ENCODE data around the gene SHISA6.

Gene SHISA6

DNA sequence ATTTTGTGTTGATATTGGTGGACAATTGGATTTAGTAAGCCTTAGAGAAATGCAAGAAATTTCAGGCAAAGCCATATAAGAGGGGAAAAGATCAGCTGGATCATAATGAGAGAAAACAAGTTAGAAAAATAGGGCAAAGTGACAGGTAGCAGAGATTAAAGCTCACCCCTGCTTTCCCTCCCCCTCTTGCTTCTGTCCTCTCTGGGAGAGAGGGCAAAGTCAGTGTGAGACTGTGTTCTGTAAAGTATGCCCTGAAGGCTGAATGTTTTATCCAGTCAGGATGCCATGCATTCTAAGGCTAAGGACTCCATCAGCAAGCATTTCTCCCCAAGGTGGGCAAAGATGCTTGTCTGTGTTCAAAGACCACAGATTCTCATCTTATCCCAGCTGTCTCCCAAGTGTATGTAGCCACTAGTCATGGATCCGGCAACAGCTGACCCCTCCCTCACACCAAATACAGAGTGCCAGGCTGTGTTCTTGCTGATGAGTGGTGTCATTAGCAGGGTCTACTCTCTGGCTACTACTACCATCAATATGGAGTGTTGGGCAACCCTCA lies 221.1 kb downstream of the SHISA6 start:
- no peak for DNase-seq

DNA sequence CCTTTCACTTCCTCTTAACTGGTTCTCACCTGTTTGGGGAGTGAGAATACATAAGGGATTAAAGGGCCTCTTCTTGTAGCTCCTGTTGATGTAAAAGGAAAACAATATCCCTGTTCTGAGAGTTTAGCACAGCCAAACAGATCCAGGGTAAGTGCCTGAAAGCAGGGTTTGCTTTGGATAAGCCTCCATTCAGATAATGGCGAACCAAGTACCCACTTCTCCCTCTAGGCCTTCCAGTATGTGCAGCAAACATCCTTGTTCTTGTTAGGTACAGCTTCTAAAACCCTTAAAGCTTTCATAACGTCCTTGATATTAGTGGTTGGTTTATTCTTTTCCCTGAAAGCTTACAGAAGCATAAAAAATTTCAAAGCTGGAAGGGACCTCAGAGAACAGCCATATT lies 226.6 kb downstream of the SHISA6 start:
- DNase-seq, result no peak

GRCh38 chr17:11485336-11486100 lies 244.5 kb downstream of the SHISA6 start:
- DNase-seq, result no peak

- no peak for DNase-seq
Measured at GRCh38 chr17:11486101-11486867, 245.3 kb downstream of the SHISA6 start.

DNA sequence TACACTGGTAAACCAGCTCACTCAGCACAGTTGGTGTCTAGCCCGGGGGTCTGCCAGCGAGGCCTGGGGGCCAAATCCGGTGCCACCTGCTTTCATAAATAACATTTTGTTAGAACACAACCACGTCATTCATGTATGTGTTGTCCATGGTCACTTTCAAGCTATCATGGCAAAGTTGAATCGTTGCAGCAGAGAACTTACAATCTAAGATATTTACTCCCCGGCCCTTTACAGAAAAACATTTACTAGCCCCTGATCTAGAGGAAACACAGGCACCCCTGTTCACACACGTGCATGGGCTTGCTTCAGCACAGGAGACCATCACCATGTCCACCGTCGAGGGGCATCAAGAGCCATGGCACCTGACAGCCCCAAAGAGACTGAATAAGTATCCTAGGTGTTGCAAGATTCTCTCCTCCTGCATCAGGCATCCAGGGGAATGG lies 245.9 kb downstream of the SHISA6 start:
- DNase-seq, result no peak

GRCh38 chr17:11487469-11487868 lies 246.5 kb downstream of the SHISA6 start:
- no peak for DNase-seq

DNA sequence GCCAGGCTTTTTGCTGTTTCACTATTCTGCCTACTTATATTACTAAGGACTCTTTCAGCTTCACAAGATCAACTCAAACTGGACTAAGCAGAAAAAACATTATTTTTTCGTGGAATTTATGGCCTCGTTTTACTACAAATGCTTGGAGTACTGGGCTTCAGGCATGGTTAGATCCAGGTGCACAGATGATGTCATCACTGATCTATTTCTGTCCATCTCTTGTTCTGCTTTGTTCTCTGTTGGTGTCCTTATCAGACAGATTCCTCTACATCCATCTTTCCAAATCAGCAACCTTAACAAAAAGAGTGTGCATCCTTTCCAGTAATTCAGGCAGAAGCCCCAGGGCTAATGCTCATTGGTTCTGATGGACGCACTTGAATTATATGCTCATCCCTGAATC lies 247.4 kb downstream of the SHISA6 start:
- no peak for DNase-seq

DNA sequence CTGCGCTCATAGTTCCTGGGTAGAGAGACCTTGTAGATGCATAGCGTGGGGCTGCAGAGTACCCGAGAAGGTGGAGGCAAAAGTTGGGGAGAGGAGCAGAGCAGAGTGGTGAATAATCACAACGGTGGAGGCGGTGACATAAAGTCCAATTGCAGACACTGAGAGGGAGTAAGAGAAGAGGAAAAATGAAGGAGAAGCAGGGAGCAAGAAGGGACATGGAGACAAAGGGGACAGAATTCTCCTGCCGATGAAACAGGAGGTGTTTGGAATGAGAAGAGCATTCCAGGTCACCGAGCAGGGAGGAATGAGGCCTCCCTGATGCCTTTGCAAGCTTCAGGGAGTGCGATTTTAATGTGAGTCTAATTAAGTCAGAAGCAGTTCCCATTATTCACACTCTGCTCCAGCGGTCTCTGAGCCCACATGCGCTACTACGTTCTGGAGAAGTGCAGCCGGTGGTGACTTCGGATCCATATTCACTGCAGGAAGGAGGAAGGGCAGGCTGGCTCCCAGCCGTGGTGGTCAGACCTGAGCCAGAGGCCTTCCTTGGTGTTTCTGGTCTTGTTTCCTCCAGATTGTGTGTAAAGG lies 249.2 kb downstream of the SHISA6 start:
- DNase-seq, result no peak

- no peak for DNase-seq
Measured at GRCh38 chr17:11492511-11492910, 251.5 kb downstream of the SHISA6 start.

- no peak for DNase-seq
Measured at GRCh38 chr17:11493936-11494335, 252.9 kb downstream of the SHISA6 start.

DNA sequence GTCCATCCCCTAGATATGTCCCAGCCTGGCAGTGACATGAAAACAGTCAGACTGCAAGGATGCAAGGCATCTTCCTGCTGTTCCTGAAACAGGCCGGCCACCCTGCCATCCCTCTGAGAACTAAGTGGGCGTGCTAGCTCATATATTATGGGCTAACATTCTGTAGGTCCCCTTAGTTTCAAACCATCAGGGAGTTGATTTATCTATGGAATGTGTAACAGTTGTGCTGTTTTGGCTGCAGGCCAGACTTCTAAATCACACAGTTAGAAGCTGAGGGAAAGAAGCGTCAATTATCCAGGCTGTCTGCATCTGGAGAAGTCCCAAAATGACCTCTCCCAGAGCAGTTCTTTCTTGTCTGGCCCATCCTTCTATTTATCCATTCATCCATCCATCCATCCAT lies 254.6 kb downstream of the SHISA6 start:
- DNase-seq, result no peak

DNA sequence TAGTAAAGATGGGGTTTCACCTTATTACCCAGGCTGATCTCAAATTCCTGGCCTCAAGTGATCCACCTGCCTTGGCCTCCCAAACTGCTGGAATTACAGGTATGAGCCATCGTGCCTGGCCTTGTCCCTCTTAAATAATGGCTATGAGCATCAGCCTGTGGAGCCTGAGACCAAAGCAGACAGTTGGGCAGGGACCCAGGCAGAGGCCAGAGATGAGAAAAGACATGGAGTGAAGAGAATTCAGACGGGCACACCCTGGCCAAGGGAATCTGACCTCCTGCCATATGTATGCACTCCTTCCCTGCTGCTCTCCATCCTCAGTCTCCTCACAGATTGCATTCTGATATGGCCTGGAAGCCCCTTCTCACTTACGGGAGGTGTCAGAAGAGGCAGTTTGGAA lies 258.9 kb downstream of the SHISA6 start:
- no peak for DNase-seq

- no peak for DNase-seq
Measured at GRCh38 chr17:11503308-11504035, 262.5 kb downstream of the SHISA6 start.

- no peak for DNase-seq
Measured at GRCh38 chr17:11506635-11507034, 265.6 kb downstream of the SHISA6 start.

- DNase-seq, result no peak
Measured at GRCh38 chr17:11511696-11512095, 270.7 kb downstream of the SHISA6 start.

- DNase-seq, result no peak
Measured at GRCh38 chr17:11514565-11514964, 273.6 kb downstream of the SHISA6 start.

DNA sequence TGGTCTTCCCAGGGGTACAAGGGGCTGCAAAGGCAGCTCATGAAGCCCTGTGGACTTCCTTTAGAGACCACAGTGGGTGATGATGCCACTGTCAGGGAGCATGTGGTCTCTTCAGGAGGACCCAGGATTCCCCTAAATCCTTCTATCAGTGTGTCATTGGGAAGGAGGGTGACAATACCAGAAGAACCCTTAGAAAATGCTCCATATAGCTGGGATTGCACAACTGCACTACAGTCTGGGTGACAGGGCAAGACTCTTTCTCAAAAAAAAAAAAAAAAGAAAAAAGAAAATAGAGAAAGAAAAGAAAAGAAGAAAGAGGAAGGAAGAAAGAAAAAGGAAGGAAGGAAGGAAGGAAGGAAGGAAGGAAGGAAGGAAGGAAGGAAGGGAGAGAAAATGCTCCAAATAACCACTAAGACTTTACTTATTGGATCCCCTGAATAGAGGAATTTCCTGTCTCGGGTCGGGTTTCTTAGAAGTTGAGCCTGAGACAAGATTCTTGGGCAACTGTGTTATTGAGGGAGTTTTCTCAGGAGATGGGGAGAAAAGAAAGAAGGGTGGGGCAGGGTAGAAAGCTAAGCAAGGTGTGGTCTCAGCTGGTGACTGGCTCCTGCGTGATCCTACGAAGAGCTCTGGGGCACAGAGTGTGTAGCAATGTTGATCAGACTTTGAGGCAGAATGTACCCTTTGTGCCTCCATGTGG lies 274.1 kb downstream of the SHISA6 start:
- no peak for DNase-seq

- DNase-seq, result no peak
Measured at GRCh38 chr17:11515901-11516300, 274.9 kb downstream of the SHISA6 start.

- no peak for DNase-seq
Measured at GRCh38 chr17:11535231-11535630, 294.2 kb downstream of the SHISA6 start.

GRCh38 chr17:11538366-11538765 lies 297.4 kb downstream of the SHISA6 start:
- no peak for DNase-seq

GRCh38 chr17:11539637-11540036 lies 298.6 kb downstream of the SHISA6 start:
- no peak for DNase-seq

- DNase-seq, result no peak
Measured at GRCh38 chr17:11545002-11545401, 304.0 kb downstream of the SHISA6 start.
